ENCODE data around the gene HERPUD2.
"Not testable (repeated sequence)": the region's sequence is repeated elsewhere in the genome, so short reads cannot be mapped to it uniquely, and the experiment has no call there.

Gene HERPUD2

DNA sequence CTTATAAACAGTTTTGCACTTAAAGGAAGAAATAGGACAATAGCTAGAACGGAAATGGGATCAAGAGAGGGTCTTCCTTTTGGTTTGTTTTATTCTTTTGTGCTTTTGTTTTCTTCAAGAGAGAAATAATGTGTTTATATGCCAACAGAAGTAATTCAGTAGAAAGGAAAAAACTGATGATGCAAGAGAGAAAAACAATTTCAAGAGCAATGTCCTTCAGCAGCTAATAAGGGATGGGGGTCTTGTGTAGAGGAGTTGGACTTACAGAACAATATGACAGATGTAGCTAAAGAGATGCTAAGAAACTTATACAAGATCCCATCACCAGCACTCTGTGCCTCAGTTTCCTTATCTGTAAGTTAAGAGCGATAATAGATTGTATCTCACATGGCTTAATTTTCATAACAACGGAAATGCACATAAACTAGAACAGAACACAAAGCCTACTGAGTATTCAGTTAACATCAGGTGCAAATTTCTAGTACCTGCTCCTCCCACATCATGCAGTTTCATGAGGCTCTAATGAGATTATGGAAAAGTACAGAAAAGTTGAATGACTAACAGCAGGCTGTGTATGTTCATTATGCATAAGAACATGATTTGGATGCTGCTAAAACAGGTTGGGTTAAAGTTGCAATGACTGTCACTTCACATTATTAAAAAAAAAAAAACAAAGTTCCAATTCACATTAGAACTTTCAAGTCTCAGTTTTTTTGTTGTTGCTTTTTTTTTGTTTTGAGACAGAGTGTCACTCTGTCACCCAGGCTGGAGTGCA is 17.2 kb downstream of the HERPUD2 start:
- no peak for DNase-seq (ENCODE audit: low spot score)

DNA sequence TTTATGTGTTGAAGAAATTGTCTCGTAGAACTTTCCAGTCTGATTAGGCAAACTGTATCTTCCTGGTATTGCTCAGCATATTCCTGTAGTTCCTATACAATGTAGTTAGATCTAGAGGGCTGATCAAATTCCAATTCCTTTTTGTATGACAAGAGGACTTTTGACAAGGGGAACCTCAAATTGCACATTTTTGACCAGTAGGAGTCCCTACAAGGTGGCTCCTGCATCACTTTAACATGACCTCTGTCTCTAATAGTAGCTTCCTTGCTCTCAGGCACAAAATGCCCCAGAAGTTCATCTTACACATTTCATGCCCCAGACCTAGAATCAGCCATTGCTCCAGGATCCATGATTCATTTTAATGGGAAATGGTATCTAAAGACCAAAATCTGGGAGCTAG is 18.7 kb downstream of the HERPUD2 start:
- DNase-seq (ENCODE audit: low spot score), result no peak

GRCh38 chr7:35670856-35671569 is 23.9 kb downstream of the HERPUD2 start:
- no peak for DNase-seq (ENCODE audit: low spot score)

- DNase-seq (ENCODE audit: low spot score), result not testable (repeated sequence)
These were observed 34.5 kb downstream of the HERPUD2 start for GRCh38 chr7:35660411-35660810.

- DNase-seq (ENCODE audit: low spot score), result no peak
These were observed 36.2 kb downstream of the HERPUD2 start for GRCh38 chr7:35658606-35659201.

GRCh38 chr7:35657125-35657524 is 37.8 kb downstream of the HERPUD2 start:
- DNase-seq (ENCODE audit: low spot score), result no peak

GRCh38 chr7:35654558-35654957 is 40.4 kb downstream of the HERPUD2 start:
- not testable (repeated sequence) for DNase-seq (ENCODE audit: low spot score)

DNA sequence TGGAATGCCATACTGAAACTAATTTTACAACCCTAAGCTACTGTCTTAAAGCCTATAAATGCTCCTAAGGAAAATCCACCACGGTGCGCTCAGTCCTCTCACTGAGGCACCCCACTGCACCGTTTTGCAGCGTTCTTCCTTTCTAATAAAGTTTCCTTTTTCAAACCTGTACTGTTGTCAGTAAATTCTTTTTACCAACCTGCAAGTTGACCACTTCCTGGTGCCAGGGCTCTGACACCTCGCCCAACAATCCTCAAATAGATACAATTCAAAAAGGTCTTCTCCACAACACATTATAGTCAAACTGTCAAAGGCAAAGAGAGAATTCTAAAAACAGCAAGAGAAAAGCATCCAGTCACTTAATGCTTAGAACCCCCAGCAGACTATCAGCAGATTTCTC is 42.8 kb downstream of the HERPUD2 start:
- no peak for DNase-seq (ENCODE audit: low spot score)

DNA sequence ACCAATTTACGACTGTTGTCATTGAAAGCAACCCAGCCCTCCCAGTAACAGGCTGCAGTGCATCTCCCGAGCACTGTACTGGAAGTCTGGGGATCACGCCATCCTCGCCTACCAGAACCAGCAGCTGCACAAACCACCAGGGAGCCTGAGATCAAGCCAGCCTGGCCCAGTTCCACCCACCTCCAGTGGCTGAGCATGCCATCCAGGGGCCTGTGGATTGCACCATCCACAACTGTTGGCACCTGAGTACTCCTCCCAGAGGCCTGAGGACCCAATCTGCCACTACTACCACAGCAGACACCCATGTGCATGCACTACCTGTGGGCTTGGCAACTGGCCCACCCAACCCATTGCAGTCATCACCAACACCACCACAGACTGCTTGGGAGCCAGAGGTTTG is 44.2 kb downstream of the HERPUD2 start:
- DNase-seq (ENCODE audit: low spot score), result no peak

- no peak for DNase-seq (ENCODE audit: low spot score)
These were observed 45.2 kb downstream of the HERPUD2 start for GRCh38 chr7:35649711-35650110.

DNA sequence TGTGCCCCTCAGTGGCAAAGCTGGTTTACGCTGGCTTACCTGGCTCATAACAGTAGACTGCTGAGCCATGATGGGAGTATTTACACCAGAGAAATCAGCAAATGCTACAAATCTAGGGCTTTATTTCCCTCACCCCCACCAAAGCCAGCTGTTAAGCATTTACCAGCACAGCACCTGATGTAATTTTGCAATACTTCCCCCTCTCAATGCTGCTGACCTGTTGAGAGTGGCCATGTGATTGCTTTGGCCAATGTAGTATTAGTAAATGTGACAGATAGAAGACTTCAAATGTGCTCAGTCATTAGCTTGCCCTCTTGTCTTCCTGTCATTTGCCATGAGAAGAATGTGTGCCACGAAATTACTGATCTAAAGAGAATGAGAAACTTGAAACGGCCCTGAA is 46.6 kb downstream of the HERPUD2 start:
- DNase-seq (ENCODE audit: low spot score), result no peak

DNA sequence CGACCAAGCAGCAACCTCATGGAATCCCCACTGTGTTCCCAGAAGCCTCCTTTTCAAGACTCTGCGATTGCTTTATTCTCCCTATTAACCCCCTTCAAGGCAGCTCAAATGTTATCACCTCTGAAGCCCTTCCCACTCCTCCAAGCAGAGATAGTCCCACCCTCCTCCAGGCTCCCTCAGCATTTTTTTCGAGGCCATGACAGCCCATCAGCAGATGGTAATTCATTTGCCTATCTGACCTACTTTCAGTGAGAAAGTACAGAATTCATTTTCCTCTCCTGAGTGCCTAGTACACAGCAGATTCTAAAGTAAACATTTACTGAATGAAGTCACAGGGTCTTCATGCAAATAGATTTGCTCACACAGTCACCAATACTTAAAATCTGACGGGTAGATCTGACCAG is 47.8 kb downstream of the HERPUD2 start:
- peak; percentile 34 for DNase-seq (ENCODE audit: low spot score)

DNA sequence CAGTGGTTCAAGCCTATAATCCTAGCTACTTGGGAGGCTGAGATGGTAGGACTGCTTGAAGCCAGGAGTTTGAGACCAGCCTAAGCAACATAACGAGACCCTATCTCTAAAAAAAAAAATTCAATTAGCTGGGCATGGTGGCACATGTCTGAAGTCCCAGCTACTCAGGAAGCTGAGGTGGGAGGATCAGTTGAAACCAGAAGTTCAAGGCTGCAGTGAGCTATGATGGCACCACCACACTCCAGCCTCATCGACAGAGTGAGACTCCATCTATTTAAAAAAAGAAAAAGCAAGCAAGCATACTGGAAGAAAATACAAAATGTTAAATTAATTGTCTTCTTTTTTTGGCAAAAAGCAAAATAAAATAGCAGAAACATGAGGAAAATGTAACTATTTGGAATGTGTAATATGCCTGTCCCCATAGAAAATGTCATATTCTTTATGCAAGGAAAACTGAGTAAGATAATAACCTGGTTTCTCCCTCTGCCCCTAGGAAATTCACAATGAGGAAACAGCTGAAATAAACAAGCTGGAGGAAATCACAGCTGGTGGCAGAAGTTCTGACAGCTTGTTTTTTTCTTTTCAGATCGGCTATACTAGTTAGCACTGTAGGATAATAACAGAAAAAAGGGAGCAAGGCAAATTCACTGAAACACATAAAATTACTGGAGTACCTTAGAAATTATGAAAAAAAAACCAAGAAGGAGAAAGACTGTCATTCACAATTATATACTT is 48.5 kb downstream of the HERPUD2 start:
- no peak for DNase-seq (ENCODE audit: low spot score)

- no peak for DNase-seq (ENCODE audit: low spot score)
These were observed 49.2 kb downstream of the HERPUD2 start for GRCh38 chr7:35645691-35646090.

GRCh38 chr7:35630024-35630972 is 64.6 kb downstream of the HERPUD2 start:
- DNase-seq (ENCODE audit: low spot score), result peak; percentile 36

- DNase-seq (ENCODE audit: low spot score), result peak; percentile 43
These were observed 70.4 kb downstream of the HERPUD2 start for GRCh38 chr7:35624299-35625186.

DNA sequence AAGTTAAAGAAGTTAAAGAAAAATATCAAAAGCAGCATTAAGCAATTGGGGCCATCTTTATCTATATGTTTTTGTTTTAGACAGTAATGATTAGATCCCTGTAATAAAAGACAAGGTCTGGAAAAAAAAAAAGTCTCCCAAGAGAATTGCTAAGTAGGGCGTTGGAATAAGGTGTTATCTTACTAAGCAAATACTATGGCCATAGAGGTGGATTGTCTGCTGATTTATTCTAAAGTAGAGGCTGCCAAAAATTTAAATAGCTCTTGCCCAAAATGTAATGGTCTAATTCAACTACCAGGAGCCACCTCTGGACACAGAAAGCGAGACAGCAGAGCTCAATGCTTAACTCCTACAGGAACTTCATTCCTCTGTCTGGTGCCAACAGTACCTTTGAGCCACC is 71.6 kb downstream of the HERPUD2 start:
- no peak for DNase-seq (ENCODE audit: low spot score)

GRCh38 chr7:35619863-35620262 is 75.1 kb downstream of the HERPUD2 start:
- no peak for DNase-seq (ENCODE audit: low spot score)

GRCh38 chr7:35617041-35617440 is 77.9 kb downstream of the HERPUD2 start:
- no peak for DNase-seq (ENCODE audit: low spot score)

GRCh38 chr7:35613150-35613549 is 81.8 kb downstream of the HERPUD2 start:
- DNase-seq (ENCODE audit: low spot score), result no peak
